ENCODE measurements around the gene TIMP2.

GRCh38 chr17:78832541-78832810 lies 92.7 kb downstream of the TIMP2 start:
- no peak for TF ChIP-seq EGR1 (IDR thresholded peaks at IDR 0.05; ENCODE audit: low read depth in 2 of 2)
- TF ChIP-seq, protein P1, sequence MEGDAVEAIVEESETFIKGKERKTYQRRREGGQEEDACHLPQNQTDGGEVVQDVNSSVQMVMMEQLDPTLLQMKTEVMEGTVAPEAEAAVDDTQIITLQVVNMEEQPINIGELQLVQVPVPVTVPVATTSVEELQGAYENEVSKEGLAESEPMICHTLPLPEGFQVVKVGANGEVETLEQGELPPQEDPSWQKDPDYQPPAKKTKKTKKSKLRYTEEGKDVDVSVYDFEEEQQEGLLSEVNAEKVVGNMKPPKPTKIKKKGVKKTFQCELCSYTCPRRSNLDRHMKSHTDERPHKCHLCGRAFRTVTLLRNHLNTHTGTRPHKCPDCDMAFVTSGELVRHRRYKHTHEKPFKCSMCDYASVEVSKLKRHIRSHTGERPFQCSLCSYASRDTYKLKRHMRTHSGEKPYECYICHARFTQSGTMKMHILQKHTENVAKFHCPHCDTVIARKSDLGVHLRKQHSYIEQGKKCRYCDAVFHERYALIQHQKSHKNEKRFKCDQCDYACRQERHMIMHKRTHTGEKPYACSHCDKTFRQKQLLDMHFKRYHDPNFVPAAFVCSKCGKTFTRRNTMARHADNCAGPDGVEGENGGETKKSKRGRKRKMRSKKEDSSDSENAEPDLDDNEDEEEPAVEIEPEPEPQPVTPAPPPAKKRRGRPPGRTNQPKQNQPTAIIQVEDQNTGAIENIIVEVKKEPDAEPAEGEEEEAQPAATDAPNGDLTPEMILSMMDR (IDR thresholded peaks at IDR 0.05; ENCODE audit: low read depth, low read length, missing input control) = no peak
